Esophagus muscularis mucosa (tissue), 4 donors: ENCODE results near the gene HIRIP3. TPM values are rescaled to one million over a fixed set of nuclear protein-coding genes. Genes with fewer than 3 reads are reported as not detected.
"Not testable (repeated sequence)": the region's sequence is repeated elsewhere in the genome, so short reads cannot be mapped to it uniquely, and the experiment has no call there.

Experiments used
- DNase-seq: peaks from one replicate; pipeline ENCODE4 v3.0.0-alpha.2; 2017; ENCODE audit errors: extremely low spot score
- H3K27ac ChIP-seq, 4 donors: fragments of 200-600 bp; sonication (generic); replicated peaks in 1 of 4; 1 replicate in 3 of 4; 2 replicates in 1 of 4; pipeline ENCODE4 v1.5.1; 2016 to 2019; ENCODE audit warnings: mild to moderate bottlenecking in 1 of 4
- H3K27me3 ChIP-seq, 4 donors: fragments of 200-600 bp; sonication (generic); one replicate each; pipeline versions ENCODE4 v1.5.1 to v1.6.0; 2016 to 2019
- H3K36me3 ChIP-seq, 4 donors: fragments of 200-600 bp; sonication (generic); one replicate each; pipeline ENCODE4 v1.5.1; 2016 to 2019
- H3K4me1 ChIP-seq, 4 donors: fragments of 200-600 bp; sonication (generic); one replicate each; pipeline ENCODE4 v1.5.1; 2016 to 2019
- H3K4me3 ChIP-seq, 4 donors: fragments of 200-600 bp; sonication (generic); 1 replicate in 2 of 4; 2 replicates in 2 of 4; pipeline ENCODE4 v1.5.1; 2016 to 2019; ENCODE audit warnings: mild to moderate bottlenecking in 4 of 4, moderate library complexity in 1 of 4
- H3K9me3 ChIP-seq, 4 donors: fragments of 200-600 bp; sonication (generic); 1 replicate in 3 of 4; 2 replicates in 1 of 4; pipeline ENCODE4 v1.5.1; 2016 to 2019
- EP300 ChIP-seq: sonication (generic); formaldehyde crosslinking; IDR thresholded peaks from one replicate; pipeline ENCODE4 v1.6.1; 2017; ENCODE audit warnings: antibody characterized with exemption
- POLR2A ChIP-seq: fragments of 450-650 bp; IDR thresholded peaks from one replicate; pipeline ENCODE4 v1.6.1; 2017; ENCODE audit warnings: antibody characterized with exemption, moderate library complexity, mild to moderate bottlenecking, low read depth
- POLR2AphosphoS5 ChIP-seq, 2 donors: sonication (generic); formaldehyde crosslinking; IDR thresholded peaks; one replicate each; pipeline ENCODE4 v1.6.1; 2017; ENCODE audit warnings: antibody characterized with exemption in 2 of 2
- WGBS: methylation state at CpG from one replicate; pipeline ENCODE4 v1.1.5; 2018; 5-methylcytosine and 5-hydroxymethylcytosine counted together
- intact Hi-C: fragments of 100-400 bp; cut with DNase I; formaldehyde crosslinking; loops from one replicate; pipeline ENCODE4 v1.15.1; 2023
- total RNA-seq, 4 donors: library from RNA; depleted of rRNA; stranded (reverse); fragments of >200 nt; gene quantifications; one replicate each; pipeline versions ENCODE4 v1.1.0 to v1.2.1, GENCODE V29; 2016
- TF ChIP-seq, protein P1 (sequence below), 3 experiments: fragments of 200-600 bp in 2 of 3; fragments of 450-650 bp in 1 of 3; sonication (generic) in 2 of 3; IDR thresholded peaks; one replicate each; pipeline ENCODE4 v1.5.1; 2017 to 2019; ENCODE audit warnings: antibody characterized with exemption in 3 of 3, mild to moderate bottlenecking in 2 of 3, moderate library complexity in 1 of 3

Gene HIRIP3, protein sequence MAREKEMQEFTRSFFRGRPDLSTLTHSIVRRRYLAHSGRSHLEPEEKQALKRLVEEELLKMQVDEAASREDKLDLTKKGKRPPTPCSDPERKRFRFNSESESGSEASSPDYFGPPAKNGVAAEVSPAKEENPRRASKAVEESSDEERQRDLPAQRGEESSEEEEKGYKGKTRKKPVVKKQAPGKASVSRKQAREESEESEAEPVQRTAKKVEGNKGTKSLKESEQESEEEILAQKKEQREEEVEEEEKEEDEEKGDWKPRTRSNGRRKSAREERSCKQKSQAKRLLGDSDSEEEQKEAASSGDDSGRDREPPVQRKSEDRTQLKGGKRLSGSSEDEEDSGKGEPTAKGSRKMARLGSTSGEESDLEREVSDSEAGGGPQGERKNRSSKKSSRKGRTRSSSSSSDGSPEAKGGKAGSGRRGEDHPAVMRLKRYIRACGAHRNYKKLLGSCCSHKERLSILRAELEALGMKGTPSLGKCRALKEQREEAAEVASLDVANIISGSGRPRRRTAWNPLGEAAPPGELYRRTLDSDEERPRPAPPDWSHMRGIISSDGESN
- total RNA-seq = 10 to 100 TPM; 20.8 to 39.4 (median 22.1) TPM

DNA sequence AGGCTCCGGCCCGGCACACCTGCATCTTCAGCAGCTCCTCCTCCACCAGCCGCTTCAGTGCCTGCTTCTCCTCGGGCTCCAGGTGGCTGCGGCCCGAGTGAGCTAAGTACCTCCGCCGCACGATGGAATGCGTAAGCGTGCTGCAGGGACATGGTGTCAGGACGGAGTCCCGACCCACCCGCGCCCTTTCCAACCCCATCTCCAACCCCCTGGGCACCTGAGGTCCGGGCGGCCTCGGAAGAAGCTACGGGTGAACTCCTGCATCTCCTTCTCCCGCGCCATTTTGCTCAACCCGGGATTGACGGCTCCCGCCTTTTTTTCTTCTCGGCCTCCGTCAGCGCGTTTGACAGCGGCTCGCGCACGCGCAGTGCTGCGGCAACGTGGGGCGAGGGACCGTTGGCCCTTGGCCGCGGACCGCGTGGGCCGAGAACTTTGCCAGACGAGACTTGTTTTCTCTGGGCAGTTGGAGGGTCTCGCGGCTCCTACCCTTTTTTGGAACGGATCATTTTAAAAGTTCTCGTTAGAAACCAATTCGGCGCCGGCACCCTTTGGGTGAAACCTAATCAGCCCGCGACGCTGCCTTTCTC is at the start of gene HIRIP3:
Gene HIRIP3 (minus strand): TSS at position 294 of the 587 bp plus-strand sequence. CDS start 12 bp downstream, at position 282.
- 0% methylated on average over 11 of the region's 53 CpGs for WGBS

DNA sequence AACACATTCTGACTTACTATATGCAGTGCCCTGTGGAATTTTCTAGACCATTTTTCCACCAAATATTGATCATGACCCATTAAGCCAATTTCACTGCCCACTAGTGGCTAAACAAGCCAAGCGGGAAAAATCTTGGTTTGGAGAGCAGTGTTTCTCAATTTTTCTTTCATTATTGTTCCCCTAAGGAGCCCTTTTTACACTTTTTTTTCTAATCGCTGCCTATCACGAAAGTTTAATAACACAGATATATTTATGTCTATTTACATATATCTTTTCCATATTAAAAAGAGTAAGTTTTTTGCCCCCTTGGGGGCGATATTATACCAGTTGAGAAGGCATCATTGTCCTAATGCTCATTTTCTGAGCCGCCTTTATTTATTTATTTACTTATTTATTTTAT is 46.4 kb upstream of the HIRIP3 start:
- Histone ChIP-seq H3K9me3 (no peaks in the 10 kb centered on the region), H3K27ac (no peak overlapping the region), H3K27me3 (peaks cover 0 to 21% (median 0%) of the 10 kb centered on the region in 4 donors), H3K36me3 (no peaks in the 10 kb centered on the region), H3K4me3 (no peak overlapping the region), H3K4me1 (no peaks in the 10 kb centered on the region)
- 24% methylated on average over 5 of the region's 5 CpGs for WGBS
- no peak for DNase-seq
- intact Hi-C loops = no loop called here
- no peak for TF ChIP-seq POLR2A
- no peak for TF ChIP-seq EP300
- TF ChIP-seq POLR2AphosphoS5 (IDR thresholded peaks at IDR 0.05) = no peak
- TF ChIP-seq, protein P1, sequence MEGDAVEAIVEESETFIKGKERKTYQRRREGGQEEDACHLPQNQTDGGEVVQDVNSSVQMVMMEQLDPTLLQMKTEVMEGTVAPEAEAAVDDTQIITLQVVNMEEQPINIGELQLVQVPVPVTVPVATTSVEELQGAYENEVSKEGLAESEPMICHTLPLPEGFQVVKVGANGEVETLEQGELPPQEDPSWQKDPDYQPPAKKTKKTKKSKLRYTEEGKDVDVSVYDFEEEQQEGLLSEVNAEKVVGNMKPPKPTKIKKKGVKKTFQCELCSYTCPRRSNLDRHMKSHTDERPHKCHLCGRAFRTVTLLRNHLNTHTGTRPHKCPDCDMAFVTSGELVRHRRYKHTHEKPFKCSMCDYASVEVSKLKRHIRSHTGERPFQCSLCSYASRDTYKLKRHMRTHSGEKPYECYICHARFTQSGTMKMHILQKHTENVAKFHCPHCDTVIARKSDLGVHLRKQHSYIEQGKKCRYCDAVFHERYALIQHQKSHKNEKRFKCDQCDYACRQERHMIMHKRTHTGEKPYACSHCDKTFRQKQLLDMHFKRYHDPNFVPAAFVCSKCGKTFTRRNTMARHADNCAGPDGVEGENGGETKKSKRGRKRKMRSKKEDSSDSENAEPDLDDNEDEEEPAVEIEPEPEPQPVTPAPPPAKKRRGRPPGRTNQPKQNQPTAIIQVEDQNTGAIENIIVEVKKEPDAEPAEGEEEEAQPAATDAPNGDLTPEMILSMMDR (IDR thresholded peaks at IDR 0.05) = peak; percentile 41 to 48 (median 42)

More for the DNA sequence above, at the start of gene HIRIP3:
- peak; percentile 95 for DNase-seq
- H3K27ac ChIP-seq = peak within 1 kb of the TSS; percentile 96 to 99 (median 96)
- peaks cover 24 to 33% (median 27%) of the 10 kb centered on the region in 4 donors for H3K4me1 ChIP-seq
- H3K27me3 ChIP-seq = no peaks in the 10 kb centered on the region
- peaks cover 9 to 66% (median 51%) of the 10 kb centered on the region in 4 donors for H3K36me3 ChIP-seq
- intact Hi-C loops = loop anchor here (10.0 kb wide), 1 partner anchor 201 kb away; the partner anchor contains the start of gene KIF22
- TF ChIP-seq POLR2AphosphoS5 (IDR thresholded peaks at IDR 0.05) = peak; percentile 72 to 87
- TF ChIP-seq POLR2A = peak; percentile 10
- no peak for TF ChIP-seq EP300
- TF ChIP-seq, protein P1 (IDR thresholded peaks at IDR 0.05) = no peak
- no peaks in the 10 kb centered on the region for H3K9me3 ChIP-seq
- peak within 1 kb of the TSS; percentile 83 to 91 (median 87) for H3K4me3 ChIP-seq

DNA sequence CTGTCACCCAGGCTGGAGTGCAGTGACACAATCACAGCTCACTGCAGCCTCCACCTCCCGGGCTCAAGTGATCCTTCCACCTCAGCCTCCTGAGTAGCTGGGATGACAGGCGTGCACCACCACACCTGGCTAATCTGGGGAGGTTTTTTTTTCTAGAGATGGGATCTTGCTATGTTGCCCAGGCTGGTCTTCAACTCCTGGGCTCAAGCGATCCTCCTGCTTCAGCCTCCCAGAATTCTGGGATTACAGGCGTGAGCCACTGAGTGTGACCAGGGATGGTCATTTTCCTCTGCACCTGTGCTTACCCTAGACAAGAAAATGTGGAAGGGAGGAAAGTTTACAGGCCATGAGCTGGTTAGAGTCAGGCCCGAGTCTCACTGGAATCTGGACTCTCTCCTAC is 45.3 kb upstream of the HIRIP3 start:
- H3K36me3 ChIP-seq, H3K4me3 ChIP-seq, H3K9me3 ChIP-seq, intact Hi-C loops, DNase-seq, H3K4me1 ChIP-seq, H3K27ac ChIP-seq: not testable (repeated sequence)
- H3K27me3 ChIP-seq = peaks cover 0 to 33% (median 0%) of the 10 kb centered on the region in 4 donors
- WGBS = 87% methylated on average over 5 of the region's 5 CpGs

DNA sequence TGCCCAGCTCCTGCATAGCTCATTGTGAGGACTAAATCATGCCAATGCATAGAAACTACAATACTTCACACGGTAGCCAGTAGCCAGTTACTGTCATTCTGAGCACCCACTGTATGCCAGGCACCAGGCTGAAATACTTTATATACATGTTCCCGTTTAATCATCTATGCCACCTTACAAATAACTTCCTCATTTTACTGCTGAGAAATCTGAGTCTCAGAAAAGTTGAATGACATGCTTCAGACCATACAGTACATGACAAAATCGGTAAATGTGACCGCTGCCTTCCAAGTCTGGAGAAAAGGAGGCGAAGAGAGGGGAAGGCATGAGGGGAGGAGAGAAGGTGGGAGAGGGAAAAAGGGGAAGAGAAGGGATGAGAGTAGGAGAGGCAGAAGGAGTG is 44.8 kb upstream of the HIRIP3 start:
- no peak overlapping the region for H3K4me3 ChIP-seq
- no peaks in the 10 kb centered on the region for H3K9me3 ChIP-seq
- intact Hi-C loops = no loop called here
- no peak overlapping the region for H3K27ac ChIP-seq
- H3K36me3 ChIP-seq = no peaks in the 10 kb centered on the region
- DNase-seq = no peak
- WGBS = 71% methylated on average over 5 of the region's 5 CpGs
- peaks cover 0 to 37% (median 0%) of the 10 kb centered on the region in 4 donors for H3K27me3 ChIP-seq
- no peaks in the 10 kb centered on the region for H3K4me1 ChIP-seq
- no peak for TF ChIP-seq POLR2AphosphoS5 (IDR thresholded peaks at IDR 0.05)
- no peak for TF ChIP-seq EP300
- TF ChIP-seq, protein P1 (IDR thresholded peaks at IDR 0.05) = no peak
- TF ChIP-seq POLR2A = no peak

DNA sequence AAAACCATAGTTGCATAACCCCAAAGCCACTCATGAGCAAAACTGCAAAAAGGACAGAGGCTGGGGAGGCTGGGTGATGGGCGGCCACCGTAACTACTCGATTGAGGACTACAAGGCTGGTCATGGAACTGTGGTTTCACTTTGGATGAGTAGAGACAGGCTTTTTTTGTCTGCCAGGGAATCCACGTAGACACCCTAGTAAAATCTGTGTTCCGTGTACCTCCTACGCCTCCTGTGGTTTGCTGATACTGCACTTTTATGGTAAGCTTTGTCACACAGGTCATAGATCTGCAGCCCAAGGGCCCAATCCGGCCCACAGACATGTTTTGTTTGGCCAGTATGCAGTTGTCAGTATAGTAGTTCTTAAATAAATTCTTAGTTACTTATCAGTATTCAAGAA is 37.9 kb upstream of the HIRIP3 start:
- Histone ChIP-seq H3K27ac (no peak overlapping the region), H3K4me1 (peaks cover 9 to 19% (median 13%) of the 10 kb centered on the region in 4 donors), H3K9me3 (no peaks in the 10 kb centered on the region), H3K36me3 (no peaks in the 10 kb centered on the region), H3K4me3 (no peak overlapping the region), H3K27me3 (peaks cover 0 to 88% (median 42%) of the 10 kb centered on the region in 4 donors)
- 75% methylated on average over 7 of the region's 7 CpGs for WGBS
- TF ChIP-seq, protein P1 (IDR thresholded peaks at IDR 0.05) = no peak
- no peak for TF ChIP-seq POLR2AphosphoS5 (IDR thresholded peaks at IDR 0.05)
- TF ChIP-seq EP300 = no peak
- TF ChIP-seq POLR2A = no peak
- DNase-seq = no peak
- intact Hi-C loops = no loop called here
